GM13976 (cell line): ENCODE results near the gene PRKAR1B.

Source experiments
- DNase-seq: peaks from one replicate; pipeline ENCODE4 v3.0.0; 2012; ENCODE audit warnings: low spot score
- in situ Hi-C: fragments of 300-500 bp; cut with MboI; formaldehyde crosslinking; loops from one replicate; pipeline ENCODE4 v1.12.0; 2022; ENCODE audit warnings: low sequenced_read_pairs, mixed read lengths, inconsistent platforms; ENCODE audit not compliant: unreplicated experiment
- TF ChIP-seq, protein P1 (sequence below): IDR thresholded peaks from 2 replicates; pipeline ENCODE4 v1.5.1; 2012; ENCODE audit warnings: borderline replicate concordance, mild to moderate bottlenecking; ENCODE audit not compliant: insufficient read depth; ENCODE audit errors: extremely low read depth, missing control alignments, control extremely low read depth

Gene PRKAR1B

DNA sequence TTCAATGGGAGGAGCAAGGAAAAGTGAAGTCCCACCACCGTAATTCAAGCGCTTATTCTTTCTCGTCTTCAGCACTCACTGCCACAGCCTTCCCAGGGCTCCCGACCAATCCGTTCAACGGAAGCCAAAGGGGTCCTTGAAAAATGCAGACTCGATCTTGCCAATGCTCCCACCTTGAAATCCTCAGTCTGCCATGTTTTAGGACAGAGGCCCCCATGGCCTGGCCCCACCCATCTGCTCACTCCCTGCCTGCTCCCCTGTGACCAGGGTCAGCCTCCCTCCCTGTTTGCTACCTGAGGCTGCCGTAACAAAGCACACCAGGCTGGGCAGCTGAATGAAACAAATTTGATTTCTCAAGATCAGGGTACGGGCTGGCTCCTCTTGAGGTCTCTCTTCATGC is 3.5 kb downstream of the PRKAR1B start:
- TF ChIP-seq, protein P1, sequence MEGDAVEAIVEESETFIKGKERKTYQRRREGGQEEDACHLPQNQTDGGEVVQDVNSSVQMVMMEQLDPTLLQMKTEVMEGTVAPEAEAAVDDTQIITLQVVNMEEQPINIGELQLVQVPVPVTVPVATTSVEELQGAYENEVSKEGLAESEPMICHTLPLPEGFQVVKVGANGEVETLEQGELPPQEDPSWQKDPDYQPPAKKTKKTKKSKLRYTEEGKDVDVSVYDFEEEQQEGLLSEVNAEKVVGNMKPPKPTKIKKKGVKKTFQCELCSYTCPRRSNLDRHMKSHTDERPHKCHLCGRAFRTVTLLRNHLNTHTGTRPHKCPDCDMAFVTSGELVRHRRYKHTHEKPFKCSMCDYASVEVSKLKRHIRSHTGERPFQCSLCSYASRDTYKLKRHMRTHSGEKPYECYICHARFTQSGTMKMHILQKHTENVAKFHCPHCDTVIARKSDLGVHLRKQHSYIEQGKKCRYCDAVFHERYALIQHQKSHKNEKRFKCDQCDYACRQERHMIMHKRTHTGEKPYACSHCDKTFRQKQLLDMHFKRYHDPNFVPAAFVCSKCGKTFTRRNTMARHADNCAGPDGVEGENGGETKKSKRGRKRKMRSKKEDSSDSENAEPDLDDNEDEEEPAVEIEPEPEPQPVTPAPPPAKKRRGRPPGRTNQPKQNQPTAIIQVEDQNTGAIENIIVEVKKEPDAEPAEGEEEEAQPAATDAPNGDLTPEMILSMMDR, result no peak
- in situ Hi-C loops, result no loop called here
- no peak for DNase-seq

- TF ChIP-seq, protein P1, result no peak
- no peak for DNase-seq
- in situ Hi-C loops, result no loop called here
These were observed 5.3 kb downstream of the PRKAR1B start for GRCh38 chr7:721619-722248.

DNA sequence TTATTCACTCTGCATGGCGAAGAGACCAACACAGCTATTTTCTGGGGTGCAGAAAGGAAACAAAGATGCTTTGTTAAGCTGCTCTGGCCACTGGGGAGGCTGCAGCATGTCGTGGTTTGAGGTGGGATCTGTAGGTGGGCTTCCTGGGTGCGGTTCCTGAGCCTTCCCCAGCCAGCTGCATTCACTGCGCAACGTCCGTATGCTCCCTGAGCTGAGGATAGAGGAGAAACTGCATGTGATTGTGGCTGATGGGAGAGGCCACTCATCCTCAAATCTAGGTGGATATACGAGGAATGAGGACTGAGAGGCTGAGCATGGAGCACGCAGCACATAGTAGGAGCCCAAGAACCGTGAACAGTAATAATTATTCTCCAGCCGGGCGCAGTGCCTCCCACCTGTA is 10.4 kb downstream of the PRKAR1B start:
- TF ChIP-seq, protein P1, result no peak
- in situ Hi-C loops, result no loop called here
- no peak for DNase-seq

DNA sequence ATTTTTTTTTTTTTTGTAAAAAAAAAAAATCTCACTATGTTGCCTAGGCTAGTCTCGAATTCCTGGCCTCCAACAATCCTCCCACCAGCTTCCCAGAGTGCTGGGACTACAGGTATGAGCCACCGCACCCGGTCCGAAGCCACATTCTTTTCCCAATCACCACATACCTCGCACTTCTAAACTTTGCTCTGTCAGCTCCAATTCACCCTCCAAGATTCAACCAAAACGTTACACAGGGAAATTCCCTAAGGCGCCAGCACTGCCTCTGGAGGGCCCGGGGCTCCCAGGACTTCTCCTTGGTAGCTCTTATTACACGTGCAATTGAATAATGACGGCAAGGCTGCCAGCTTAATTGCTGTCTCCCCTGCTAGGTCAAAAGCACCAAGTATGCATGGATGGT is 10.9 kb downstream of the PRKAR1B start:
- DNase-seq, result no peak
- TF ChIP-seq, protein P1, result no peak
- in situ Hi-C loops, result no loop called here

- TF ChIP-seq, protein P1, result no peak
- DNase-seq, result peak; percentile 38
- in situ Hi-C loops, result no loop called here
These were observed 12.8 kb downstream of the PRKAR1B start for GRCh38 chr7:714251-714671.

DNA sequence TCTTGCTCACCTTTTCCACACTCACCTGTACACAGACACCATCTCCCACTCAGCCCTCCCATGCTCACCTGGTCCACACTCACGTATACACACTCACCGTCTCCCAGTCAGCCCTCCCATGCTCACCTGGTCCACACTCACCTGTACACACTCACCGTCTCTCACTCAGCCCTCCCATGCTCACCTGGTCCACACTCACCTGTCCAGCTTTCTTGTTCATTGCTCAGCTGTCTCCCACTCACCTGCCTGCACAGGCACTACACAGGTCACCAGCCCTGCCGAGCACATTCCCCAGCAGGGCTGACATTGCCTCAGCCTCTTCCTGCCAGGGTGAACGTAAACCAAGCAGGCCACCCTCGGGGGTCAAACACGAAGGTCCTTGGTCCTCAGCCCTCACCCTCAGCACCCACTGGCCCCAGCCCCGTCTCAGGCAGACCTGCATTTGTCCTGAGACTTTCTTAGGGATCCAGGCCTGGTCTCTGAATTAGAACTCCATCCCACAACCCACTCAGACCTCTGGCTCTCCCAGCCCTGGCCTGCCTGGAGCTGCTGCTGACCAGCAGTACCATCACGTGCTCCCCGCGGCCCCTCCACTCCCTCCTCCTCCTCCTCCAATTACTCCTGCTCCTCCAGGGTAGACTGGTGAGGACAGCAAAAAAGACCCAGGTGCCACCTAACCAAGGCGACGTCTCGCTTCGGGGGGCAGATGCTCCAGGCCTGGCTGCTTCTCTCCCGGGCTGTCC is 13.4 kb downstream of the PRKAR1B start:
- in situ Hi-C loops, result no loop called here
- TF ChIP-seq, protein P1, result no peak
- DNase-seq, result no peak
